Uterus (tissue), 4 donors: ENCODE data around the gene PKNOX2. TPM values are rescaled to one million over a fixed set of nuclear protein-coding genes. Genes with fewer than 3 reads are reported as not detected.

Experiments used
- DNase-seq, 2 donors: peaks; one replicate each; pipeline ENCODE4 v3.0.0-alpha.2; 2019 to 2020
- H3K27ac ChIP-seq, 2 donors: fragments of 200-600 bp; sonication (generic); 1 replicate in 1 of 2; 2 replicates in 1 of 2; pipeline ENCODE4 v1.5.1; 2016 to 2018
- H3K27me3 ChIP-seq, 2 donors: fragments of 200-600 bp; sonication (generic); one replicate each; pipeline ENCODE4 v1.5.1; 2018 to 2019; ENCODE audit warnings: control low read depth in 1 of 2
- H3K36me3 ChIP-seq, 2 donors: fragments of 200-600 bp; sonication (generic); one replicate each; pipeline ENCODE4 v1.5.1; 2019; ENCODE audit warnings: control low read depth in 1 of 2
- H3K4me1 ChIP-seq, 2 donors: fragments of 200-600 bp; sonication (generic); one replicate each; pipeline ENCODE4 v1.5.1; 2018 to 2019; ENCODE audit warnings: control low read depth in 1 of 2
- H3K4me3 ChIP-seq, 2 donors: fragments of 200-600 bp; sonication (generic); 1 replicate in 1 of 2; 2 replicates in 1 of 2; pipeline ENCODE4 v1.5.1; 2018 to 2019; ENCODE audit warnings: mild to moderate bottlenecking in 1 of 2
- H3K9me3 ChIP-seq, 2 donors: fragments of 200-600 bp; sonication (generic); one replicate each; pipeline ENCODE4 v1.5.1; 2019; ENCODE audit warnings: control low read depth in 1 of 2
- CTCF ChIP-seq, 4 experiments: fragments of 200-600 bp in 2 of 4; fragments of 450-650 bp in 2 of 4; sonication (generic) in 2 of 4; IDR thresholded peaks; one replicate each; pipeline ENCODE4 v1.5.1; 2016 to 2019; ENCODE audit warnings: antibody characterized with exemption in 4 of 4, mild to moderate bottlenecking in 2 of 4, moderate library complexity in 1 of 4
- POLR2A ChIP-seq, 2 donors: fragments of 450-650 bp; IDR thresholded peaks; one replicate each; pipeline ENCODE4 v1.6.1; 2016; ENCODE audit warnings: antibody characterized with exemption in 2 of 2, mild to moderate bottlenecking in 1 of 2, moderate library complexity in 1 of 2
- intact Hi-C: fragments of 100-400 bp; cut with DNase I; formaldehyde crosslinking; loops from one replicate; pipeline ENCODE4 v1.15.1; 2023; ENCODE audit warnings: low total_unique reads
- total RNA-seq, 4 donors: library from RNA; depleted of rRNA in 3 of 4; stranded (reverse); fragments of >200 nt in 3 of 4; gene quantifications; one replicate each; pipeline versions ENCODE4 v1.1.0 to v1.2.4, GENCODE V29; 2014 to 2023
- donor health status: DM: yes; HTN: yes; CAD: no.

The PKNOX2 gene
- total RNA-seq, 4 donors from 2014 or later, result 0.29 to 22.7 (median 3.3) TPM

GRCh38 chr11:125285844-125286243 is 121.3 kb downstream of the PKNOX2 start:
- no peak overlapping the region for H3K27ac ChIP-seq
- H3K27me3 ChIP-seq, result no peaks in the 10 kb centered on the region
- intact Hi-C loops, result no loop called here

GRCh38 chr11:125286486-125286885 is 121.9 kb downstream of the PKNOX2 start:
- intact Hi-C loops, result no loop called here
- no peaks in the 10 kb centered on the region for H3K9me3 ChIP-seq
- H3K4me3 ChIP-seq, result no peak overlapping the region
- DNase-seq, result no peak
- peaks cover 0 to 5% of the 10 kb centered on the region in 2 donors for H3K4me1 ChIP-seq
- H3K36me3 ChIP-seq, result no peaks in the 10 kb centered on the region
- no peaks in the 10 kb centered on the region for H3K27me3 ChIP-seq
- TF ChIP-seq POLR2A (IDR thresholded peaks at IDR 0.05) (no peak), CTCF (IDR thresholded peaks at IDR 0.05) (no peak)
- peak overlapping the region; percentile 72 to 75 for H3K27ac ChIP-seq

More at GRCh38 chr11:125285844-125286243, 121.3 kb downstream of the PKNOX2 start:
- Histone ChIP-seq H3K4me3 (no peak overlapping the region), H3K9me3 (no peaks in the 10 kb centered on the region), H3K4me1 (peaks cover 0 to 5% of the 10 kb centered on the region in 2 donors), H3K36me3 (no peaks in the 10 kb centered on the region)
- TF ChIP-seq POLR2A (IDR thresholded peaks at IDR 0.05) (no peak), CTCF (IDR thresholded peaks at IDR 0.05) (no peak)
- DNase-seq, result no peak

GRCh38 chr11:125287491-125288210 is 123.1 kb downstream of the PKNOX2 start:
- Histone ChIP-seq H3K27me3 (no peaks in the 10 kb centered on the region), H3K27ac (peak overlapping the region; percentile 72 to 75), H3K4me3 (no peak overlapping the region), H3K9me3 (no peaks in the 10 kb centered on the region), H3K36me3 (no peaks in the 10 kb centered on the region), H3K4me1 (peaks cover 0 to 5% of the 10 kb centered on the region in 2 donors)
- TF ChIP-seq POLR2A (IDR thresholded peaks at IDR 0.05) (no peak), CTCF (IDR thresholded peaks at IDR 0.05) (no peak)
- peak; percentile 66 to 88 for DNase-seq
- intact Hi-C loops, result no loop called here

GRCh38 chr11:125289419-125290098 is 125.0 kb downstream of the PKNOX2 start:
- Histone ChIP-seq H3K27me3 (no peaks in the 10 kb centered on the region), H3K36me3 (no peaks in the 10 kb centered on the region), H3K4me3 (no peak overlapping the region), H3K27ac (no peak overlapping the region), H3K4me1 (peaks cover 0 to 5% of the 10 kb centered on the region in 2 donors), H3K9me3 (no peaks in the 10 kb centered on the region)
- intact Hi-C loops, result no loop called here
- TF ChIP-seq POLR2A (IDR thresholded peaks at IDR 0.05) (no peak), CTCF (IDR thresholded peaks at IDR 0.05) (no peak)
- DNase-seq, result no peak

- Histone ChIP-seq H3K4me1 (peaks cover 0 to 5% of the 10 kb centered on the region in 2 donors), H3K27ac (no peak overlapping the region), H3K27me3 (no peaks in the 10 kb centered on the region), H3K4me3 (no peak overlapping the region), H3K36me3 (no peaks in the 10 kb centered on the region), H3K9me3 (no peaks in the 10 kb centered on the region)
- intact Hi-C loops, result no loop called here
- TF ChIP-seq CTCF (IDR thresholded peaks at IDR 0.05) (no peak), POLR2A (IDR thresholded peaks at IDR 0.05) (no peak)
- DNase-seq, result no peak
These were observed 125.7 kb downstream of the PKNOX2 start for GRCh38 chr11:125290263-125290662.
